HepG2 (cell line): ENCODE measurements around the gene RBCK1. TPM values are rescaled to one million over a fixed set of nuclear protein-coding genes. Genes with fewer than 3 reads are reported as not detected.

Experiments
- CREB1 ChIP-seq, 2 experiments: fragments of 450-650 bp in 1 of 2; IDR thresholded peaks; 2 replicates each; pipeline ENCODE4 v1.6.1; 2016 to 2017; ENCODE audit warnings: control low read depth in 1 of 2, mild to moderate bottlenecking in 1 of 2, missing compliant biosample characterization in 1 of 2, missing genetic modification characterization in 1 of 2
- DMAP1 ChIP-seq: IDR thresholded peaks from 2 replicates; pipeline ENCODE4 v1.6.1; 2016
- ERF ChIP-seq: IDR thresholded peaks from 2 replicates; pipeline ENCODE4 v1.6.1; 2018; ENCODE audit warnings: missing biosample characterization, missing genetic modification reagents
- GABPA ChIP-seq, 2 experiments: IDR thresholded peaks; 2 replicates each; pipeline ENCODE4 v1.6.1; 2011 to 2016; ENCODE audit warnings: low read depth in 2 of 2, low read length in 1 of 2, missing biosample characterization in 1 of 2, missing genetic modification characterization in 1 of 2
- MBNL3 ChIP-seq: fragments of 250-450 bp; sonication (Bioruptor Pico); conservative IDR thresholded peaks from 2 replicates; pipeline ENCODE4 v1.8.0; 2022; ENCODE audit warnings: mild to moderate bottlenecking, inconsistent platforms
- NCOA1 ChIP-seq: sonication (generic); formaldehyde crosslinking; IDR thresholded peaks from 2 replicates; pipeline ENCODE4 v1.9.0; 2021; ENCODE audit warnings: missing genetic modification reagents
- NFE2L2 ChIP-seq: fragments of 150-350 bp; IDR thresholded peaks from 2 replicates; pipeline ENCODE4 v1.6.1; 2014; ENCODE audit warnings: low read length
- NFKB2 ChIP-seq: sonication (generic); formaldehyde crosslinking; IDR thresholded peaks from 2 replicates; pipeline ENCODE4 v1.4.0; 2020; ENCODE audit warnings: missing genetic modification reagents, borderline replicate concordance
- NR1H2 ChIP-seq: sonication (generic); formaldehyde crosslinking; IDR thresholded peaks from 2 replicates; pipeline ENCODE4 v1.8.1; 2022; ENCODE audit warnings: low read depth, missing genetic modification reagents, borderline replicate concordance
- NR2F6 ChIP-seq, 2 experiments: IDR thresholded peaks; 2 replicates each; pipeline ENCODE4 v1.6.1; 2016; ENCODE audit warnings: antibody characterized with exemption in 1 of 2, mild to moderate bottlenecking in 1 of 2
- REL ChIP-seq: sonication (generic); formaldehyde crosslinking; conservative IDR thresholded peaks from 2 replicates; pipeline ENCODE4 v1.8.0; 2022; ENCODE audit warnings: mild to moderate bottlenecking, missing genetic modification reagents, moderate library complexity
- SP5 ChIP-seq: IDR thresholded peaks from 2 replicates; pipeline ENCODE4 v1.6.1; 2016; ENCODE audit warnings: low read depth, borderline replicate concordance
- THYN1 ChIP-seq: sonication (generic); formaldehyde crosslinking; IDR thresholded peaks from 2 replicates; pipeline ENCODE4 v1.8.1; 2023; ENCODE audit warnings: low read depth, mild to moderate bottlenecking, moderate library complexity, missing genetic modification reagents, borderline replicate concordance
- ZKSCAN8 ChIP-seq: IDR thresholded peaks from 2 replicates; pipeline ENCODE4 v1.6.1; 2016; ENCODE audit warnings: borderline replicate concordance, missing genetic modification reagents, missing compliant biosample characterization
- ZNF12 ChIP-seq: sonication (generic); formaldehyde crosslinking; IDR thresholded peaks from 2 replicates; pipeline ENCODE4 v1.5.0; 2020; ENCODE audit warnings: missing genetic modification reagents
- ZNF331 ChIP-seq: sonication (generic); formaldehyde crosslinking; IDR thresholded peaks from 2 replicates; pipeline ENCODE4 v1.4.0; 2020; ENCODE audit warnings: missing genetic modification reagents
- ZNF343 ChIP-seq: sonication (generic); formaldehyde crosslinking; IDR thresholded peaks from 2 replicates; pipeline ENCODE4 v1.4.0; 2020; ENCODE audit warnings: mild to moderate bottlenecking, missing genetic modification reagents
- ZNF550 ChIP-seq: sonication (generic); formaldehyde crosslinking; IDR thresholded peaks from 2 replicates; pipeline ENCODE4 v1.4.0; 2020; ENCODE audit warnings: mild to moderate bottlenecking, missing genetic modification reagents, borderline replicate concordance
- ZNF737 ChIP-seq: sonication (generic); formaldehyde crosslinking; IDR thresholded peaks from 2 replicates; pipeline ENCODE4 v1.5.0; 2020; ENCODE audit warnings: missing genetic modification reagents, mild to moderate bottlenecking, borderline replicate concordance
- ZNF766 ChIP-seq: sonication (generic); formaldehyde crosslinking; IDR thresholded peaks from 2 replicates; pipeline ENCODE4 v1.5.0; 2020; ENCODE audit warnings: missing genetic modification reagents, borderline replicate concordance
- ZNF775 ChIP-seq: sonication (generic); formaldehyde crosslinking; IDR thresholded peaks from 2 replicates; pipeline ENCODE4 v1.4.0; 2020; ENCODE audit warnings: missing genetic modification reagents, mild to moderate bottlenecking, moderate library complexity, borderline replicate concordance
- ZNF878 ChIP-seq: sonication (generic); formaldehyde crosslinking; IDR thresholded peaks from 2 replicates; pipeline ENCODE4 v1.8.1; 2023; ENCODE audit warnings: mild to moderate bottlenecking, missing genetic modification reagents, moderate library complexity
- ZNF883 ChIP-seq: sonication (generic); formaldehyde crosslinking; IDR thresholded peaks from 2 replicates; pipeline ENCODE4 v1.5.1; 2020; ENCODE audit warnings: mild to moderate bottlenecking, missing genetic modification reagents; ENCODE audit errors: not compliant biosample characterization
- ZSCAN31 ChIP-seq: sonication (generic); formaldehyde crosslinking; IDR thresholded peaks from 2 replicates; pipeline ENCODE4 v1.5.0; 2020; ENCODE audit warnings: low read depth, mild to moderate bottlenecking, missing genetic modification reagents
- polyA plus RNA-seq, 8 experiments: library from polyadenylated mRNA; depleted of rRNA in 3 of 8; stranded (reverse) in 7 of 8; unstranded in 1 of 8; fragments of >200 nt; fragmentation: Illumina TruSeq in 4 of 8; extraction: Trizol in 4 of 8; gene quantifications; 2 replicates each; pipeline versions ENCODE4 v1.2.1 to v1.2.3, GENCODE V29; 2011 to 2016; ENCODE audit warnings: low read depth in 4 of 8, missing spikeins in 1 of 8, mixed read lengths in 1 of 8; ENCODE audit not compliant: insufficient read depth in 1 of 8
- total RNA-seq, 5 experiments: library from RNA; depleted of rRNA; stranded (reverse); fragments of >200 nt; fragmentation: Illumina TruSeq; extraction: Trizol; gene quantifications; 2 replicates each; pipeline ENCODE4 v1.2.3, GENCODE V29; 2016; ENCODE audit warnings: low read depth in 1 of 5
- TF ChIP-seq, protein P1 (sequence below): sonication (generic); formaldehyde crosslinking; IDR thresholded peaks from 2 replicates; pipeline ENCODE4 v1.4.0; 2020; ENCODE audit warnings: missing genetic modification reagents
- TF ChIP-seq, protein P2 (sequence below): sonication (generic); formaldehyde crosslinking; IDR thresholded peaks from 2 replicates; pipeline ENCODE4 v1.8.1; 2023; ENCODE audit warnings: mild to moderate bottlenecking, missing genetic modification reagents, borderline replicate concordance

Gene RBCK1
- total and polyA plus RNA-seq, 2 of the 13 experiments (the other 11 are each of a cell fraction or from before 2014, with no cell fraction given) = 149 to 215 TPM

DNA sequence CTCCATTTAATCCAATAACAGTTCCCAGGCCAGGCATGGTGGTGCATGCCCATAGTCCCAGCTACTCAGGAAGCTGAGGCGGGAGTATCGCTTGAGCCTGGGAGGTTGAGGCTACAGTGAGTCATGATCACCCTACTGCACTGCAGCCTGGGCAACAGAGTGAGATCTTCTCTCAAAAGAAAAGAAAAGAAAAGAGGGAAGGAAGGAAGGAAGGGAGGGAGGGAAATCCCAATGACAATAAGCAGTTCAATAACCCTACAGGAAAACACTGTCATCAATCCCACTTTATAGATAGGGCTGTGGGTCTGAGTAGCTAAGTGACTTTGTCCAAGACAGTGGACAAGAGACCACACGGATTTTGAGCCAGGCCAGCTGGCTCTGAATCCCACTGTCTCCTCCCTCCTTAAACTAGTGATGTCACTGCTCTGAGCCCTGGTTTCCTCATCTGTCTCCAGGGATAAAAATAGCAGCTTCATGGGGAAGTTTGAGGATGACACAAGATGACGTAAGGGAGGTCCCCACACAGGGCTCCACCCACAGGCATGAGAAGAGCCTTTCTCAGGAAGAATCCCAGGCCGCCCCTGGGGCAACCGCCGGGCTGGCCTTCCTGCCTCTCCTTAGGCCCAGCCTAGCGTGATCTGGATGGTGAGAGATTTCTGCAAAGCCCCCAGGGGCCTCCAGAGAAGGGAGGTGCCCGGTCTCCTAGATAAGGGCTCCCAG, 34.8 kb upstream of the RBCK1 start (continued):
- TF ChIP-seq, protein P1, sequence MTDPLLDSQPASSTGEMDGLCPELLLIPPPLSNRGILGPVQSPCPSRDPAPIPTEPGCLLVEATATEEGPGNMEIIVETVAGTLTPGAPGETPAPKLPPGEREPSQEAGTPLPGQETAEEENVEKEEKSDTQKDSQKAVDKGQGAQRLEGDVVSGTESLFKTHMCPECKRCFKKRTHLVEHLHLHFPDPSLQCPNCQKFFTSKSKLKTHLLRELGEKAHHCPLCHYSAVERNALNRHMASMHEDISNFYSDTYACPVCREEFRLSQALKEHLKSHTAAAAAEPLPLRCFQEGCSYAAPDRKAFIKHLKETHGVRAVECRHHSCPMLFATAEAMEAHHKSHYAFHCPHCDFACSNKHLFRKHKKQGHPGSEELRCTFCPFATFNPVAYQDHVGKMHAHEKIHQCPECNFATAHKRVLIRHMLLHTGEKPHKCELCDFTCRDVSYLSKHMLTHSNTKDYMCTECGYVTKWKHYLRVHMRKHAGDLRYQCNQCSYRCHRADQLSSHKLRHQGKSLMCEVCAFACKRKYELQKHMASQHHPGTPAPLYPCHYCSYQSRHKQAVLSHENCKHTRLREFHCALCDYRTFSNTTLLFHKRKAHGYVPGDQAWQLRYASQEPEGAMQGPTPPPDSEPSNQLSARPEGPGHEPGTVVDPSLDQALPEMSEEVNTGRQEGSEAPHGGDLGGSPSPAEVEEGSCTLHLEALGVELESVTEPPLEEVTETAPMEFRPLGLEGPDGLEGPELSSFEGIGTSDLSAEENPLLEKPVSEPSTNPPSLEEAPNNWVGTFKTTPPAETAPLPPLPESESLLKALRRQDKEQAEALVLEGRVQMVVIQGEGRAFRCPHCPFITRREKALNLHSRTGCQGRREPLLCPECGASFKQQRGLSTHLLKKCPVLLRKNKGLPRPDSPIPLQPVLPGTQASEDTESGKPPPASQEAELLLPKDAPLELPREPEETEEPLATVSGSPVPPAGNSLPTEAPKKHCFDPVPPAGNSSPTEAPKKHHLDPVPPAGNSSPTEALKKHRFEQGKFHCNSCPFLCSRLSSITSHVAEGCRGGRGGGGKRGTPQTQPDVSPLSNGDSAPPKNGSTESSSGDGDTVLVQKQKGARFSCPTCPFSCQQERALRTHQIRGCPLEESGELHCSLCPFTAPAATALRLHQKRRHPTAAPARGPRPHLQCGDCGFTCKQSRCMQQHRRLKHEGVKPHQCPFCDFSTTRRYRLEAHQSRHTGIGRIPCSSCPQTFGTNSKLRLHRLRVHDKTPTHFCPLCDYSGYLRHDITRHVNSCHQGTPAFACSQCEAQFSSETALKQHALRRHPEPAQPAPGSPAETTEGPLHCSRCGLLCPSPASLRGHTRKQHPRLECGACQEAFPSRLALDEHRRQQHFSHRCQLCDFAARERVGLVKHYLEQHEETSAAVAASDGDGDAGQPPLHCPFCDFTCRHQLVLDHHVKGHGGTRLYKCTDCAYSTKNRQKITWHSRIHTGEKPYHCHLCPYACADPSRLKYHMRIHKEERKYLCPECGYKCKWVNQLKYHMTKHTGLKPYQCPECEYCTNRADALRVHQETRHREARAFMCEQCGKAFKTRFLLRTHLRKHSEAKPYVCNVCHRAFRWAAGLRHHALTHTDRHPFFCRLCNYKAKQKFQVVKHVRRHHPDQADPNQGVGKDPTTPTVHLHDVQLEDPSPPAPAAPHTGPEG = no peak
- TF ChIP-seq REL (no peak), ZNF550 (CRISPR knock-in tag) (no peak), NR1H2 (CRISPR knock-in tag) (no peak), ZNF331 (CRISPR knock-in tag) (peak; percentile 9; the same call in 1 of the 2 replicates), MBNL3 (no peak), SP5 (no peak), ZSCAN31 (CRISPR knock-in tag) (no peak), ZNF775 (no peak), ZNF12 (CRISPR knock-in tag) (peak; percentile 65; the same call in 1 of the 2 replicates), ZKSCAN8 (CRISPR knock-in tag) (no peak), ZNF343 (CRISPR knock-in tag) (no peak), GABPA (IDR thresholded peaks at IDR 0.05; ENCODE audit: low read depth, low read length) (no peak), GABPA (CRISPR knock-in tag; IDR thresholded peaks at IDR 0.05; ENCODE audit: low read depth) (no peak), CREB1 (IDR thresholded peaks at IDR 0.05) (peak; percentile 72; the same call in 1 of the 2 replicates), CREB1 (CRISPR knock-in tag; IDR thresholded peaks at IDR 0.05) (no peak), ZNF883 (CRISPR knock-in tag) (no peak), ZNF878 (CRISPR knock-in tag) (no peak), ZNF737 (CRISPR knock-in tag) (0 out of 2 replicates have a peak, but pooled peaks have one; percentile 29), NCOA1 (CRISPR knock-in tag) (no peak), THYN1 (CRISPR knock-in tag) (no peak), DMAP1 (CRISPR knock-in tag) (0 out of 2 replicates have a peak, but pooled peaks have one; percentile 21), ZNF766 (CRISPR knock-in tag) (no peak), NFKB2 (CRISPR knock-in tag) (no peak), ERF (no peak), NR2F6 (IDR thresholded peaks at IDR 0.05) (no peak), NR2F6 (CRISPR knock-in tag; IDR thresholded peaks at IDR 0.05) (no peak), NFE2L2 (no peak)
- TF ChIP-seq, protein P2, sequence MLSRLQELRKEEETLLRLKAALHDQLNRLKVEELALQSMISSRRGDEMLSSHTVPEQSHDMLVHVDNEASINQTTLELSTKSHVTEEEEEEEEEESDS (CRISPR knock-in tag) = 0 out of 2 replicates have a peak, but pooled peaks have one; percentile 38
